ENCODE data around the gene ZNF90.
"Not testable (repeated sequence)": the region's sequence is repeated elsewhere in the genome, so short reads cannot be mapped to it uniquely, and the experiment has no call there.

Gene ZNF90

GRCh38 chr19:20077791-20078463 lies at the start of gene ZNF90:
TSS of gene ZNF90 (plus strand) at chr19:20078000. CDS start at chr19:20078133, 133 bp downstream.
- peak; percentile 96 for DNase-seq

GRCh38 chr19:20028611-20029010 lies 49.2 kb upstream of the ZNF90 start:
- DNase-seq, result no peak

- DNase-seq, result no peak
These were observed 41.9 kb upstream of the ZNF90 start for GRCh38 chr19:20035935-20036334.

GRCh38 chr19:20038358-20039202 lies 39.2 kb upstream of the ZNF90 start:
- DNase-seq, result no peak

GRCh38 chr19:20039203-20039723 lies 38.5 kb upstream of the ZNF90 start, which contains the start of gene ZNF682:
TSS of gene ZNF682 (minus strand) at chr19:20039505. CDS start at chr19:20039345, 160 bp downstream.
- DNase-seq, result peak; percentile 94

GRCh38 chr19:20044663-20045062 lies 33.1 kb upstream of the ZNF90 start:
- DNase-seq, result no peak

GRCh38 chr19:20045742-20046141 lies 32.1 kb upstream of the ZNF90 start:
- not testable (repeated sequence) for DNase-seq

GRCh38 chr19:20051841-20052768 lies 25.7 kb upstream of the ZNF90 start:
- DNase-seq, result peak; percentile 97

GRCh38 chr19:20058738-20059137 lies 19.1 kb upstream of the ZNF90 start:
- not testable (repeated sequence) for DNase-seq

- no peak for DNase-seq
These were observed 17.5 kb upstream of the ZNF90 start for GRCh38 chr19:20060282-20060681.

GRCh38 chr19:20066861-20067260 lies 10.9 kb upstream of the ZNF90 start:
- DNase-seq, result no peak

- no peak for DNase-seq
These were observed 9.9 kb upstream of the ZNF90 start for GRCh38 chr19:20067943-20068342.

GRCh38 chr19:20068559-20068958 lies 9.2 kb upstream of the ZNF90 start:
- DNase-seq, result not testable (repeated sequence)

- no peak for DNase-seq
These were observed 7.1 kb upstream of the ZNF90 start for GRCh38 chr19:20070691-20071090.

GRCh38 chr19:20072936-20073335 lies 4.9 kb upstream of the ZNF90 start:
- no peak for DNase-seq

GRCh38 chr19:20078581-20079031 lies 806 bp downstream of the ZNF90 start:
- peak; percentile 34 for DNase-seq

- no peak for DNase-seq
These were observed 1.7 kb downstream of the ZNF90 start for GRCh38 chr19:20079476-20079875.

GRCh38 chr19:20080656-20081055 lies 2.9 kb downstream of the ZNF90 start:
- no peak for DNase-seq

- DNase-seq, result not testable (repeated sequence)
These were observed 4.5 kb downstream of the ZNF90 start for GRCh38 chr19:20082232-20082833.

GRCh38 chr19:20082876-20083275 lies 5.1 kb downstream of the ZNF90 start:
- DNase-seq, result not testable (repeated sequence)

GRCh38 chr19:20102097-20102496 lies 24.3 kb downstream of the ZNF90 start:
- DNase-seq, result no peak
